Keratinocyte (primary cell): ENCODE measurements around the gene TAS2R38. TPM values are rescaled to one million over a fixed set of nuclear protein-coding genes. Genes with fewer than 3 reads are reported as not detected.

Experiments
- DNase-seq: peaks from one replicate; pipeline ENCODE4 v3.0.0-alpha.2; 2011; ENCODE audit warnings: low read depth, missing footprints, low spot score
- FAIRE-seq: peaks from 2 replicates; lab custom pipeline; 2011; peaks lifted over from hg19 to GRCh38; lab: Jason Lieb, UNC
- H2AFZ ChIP-seq: 2 replicates; pipeline ENCODE4 v1.6.0; 2012; ENCODE audit warnings: low read length, control low read depth, inconsistent platforms; ENCODE audit not compliant: control insufficient read depth
- H3K27ac ChIP-seq: 2 replicates; pipeline ENCODE4 v1.5.1; 2011; ENCODE audit warnings: low read length; ENCODE audit not compliant: control insufficient read depth, insufficient read depth
- H3K27me3 ChIP-seq: 3 replicates; pipeline ENCODE4 v1.6.0; 2011; ENCODE audit warnings: low read length; ENCODE audit not compliant: control insufficient read depth, insufficient read depth; ENCODE audit errors: extremely low read depth
- H3K36me3 ChIP-seq, 2 experiments: 2 replicates in 1 of 2; 3 replicates in 1 of 2; pipeline ENCODE4 v1.5.1; 2011; ENCODE audit warnings: low read length in 2 of 2, mild to moderate bottlenecking in 1 of 2; ENCODE audit not compliant: control insufficient read depth in 2 of 2, insufficient read depth in 2 of 2; ENCODE audit errors: extremely low read depth in 1 of 2
- H3K4me1 ChIP-seq: 3 replicates; pipeline ENCODE4 v1.5.1; 2011; ENCODE audit warnings: low read length; ENCODE audit not compliant: control insufficient read depth, insufficient read depth; ENCODE audit errors: extremely low read depth
- H3K4me2 ChIP-seq: 3 replicates; pipeline ENCODE4 v1.6.0; 2011; ENCODE audit warnings: low read depth, low read length; ENCODE audit not compliant: control insufficient read depth, insufficient read depth; ENCODE audit errors: extremely low read depth
- H3K4me3 ChIP-seq, 3 experiments: fragments of 200-600 bp in 1 of 3; sonication (generic) in 1 of 3; 2 replicates in 2 of 3; 3 replicates in 1 of 3; pipeline ENCODE4 v1.5.1; 2011 to 2016; ENCODE audit warnings: low read length in 3 of 3, mild to moderate bottlenecking in 3 of 3, control low read depth in 2 of 3, inconsistent platforms in 1 of 3, low read depth in 1 of 3, mixed read lengths in 1 of 3, mixed run types in 1 of 3, moderate library complexity in 1 of 3; ENCODE audit not compliant: control insufficient read depth in 2 of 3, insufficient read depth in 2 of 3; ENCODE audit errors: extremely low read depth in 1 of 3
- H3K79me2 ChIP-seq: 2 replicates; pipeline ENCODE4 v1.6.0; 2012; ENCODE audit warnings: low read length; ENCODE audit not compliant: control insufficient read depth, insufficient read depth
- H3K9ac ChIP-seq: 3 replicates; pipeline ENCODE4 v1.6.0; 2011; ENCODE audit warnings: low read length; ENCODE audit not compliant: control insufficient read depth, insufficient read depth; ENCODE audit errors: extremely low read depth
- H3K9me1 ChIP-seq: 3 replicates; pipeline ENCODE4 v1.6.0; 2011; ENCODE audit warnings: low read length; ENCODE audit not compliant: control insufficient read depth, insufficient read depth; ENCODE audit errors: extremely low read depth
- H3K9me3 ChIP-seq: 2 replicates; pipeline ENCODE4 v1.5.1; 2012; ENCODE audit warnings: low read depth, low read length; ENCODE audit not compliant: control insufficient read depth
- H4K20me1 ChIP-seq: 3 replicates; pipeline ENCODE4 v1.6.0; 2011; ENCODE audit warnings: low read length; ENCODE audit not compliant: control insufficient read depth, insufficient read depth; ENCODE audit errors: extremely low read depth
- CTCF ChIP-seq, 3 experiments: IDR thresholded peaks in 1 of 3; conservative IDR thresholded peaks in 1 of 3; optimal IDR thresholded peaks in 1 of 3; 2 replicates in 2 of 3; 3 replicates in 1 of 3; pipeline versions ENCODE3 to v1.5.1; 2011; ENCODE audit warnings: low read length in 3 of 3, mild to moderate bottlenecking in 3 of 3, moderate library complexity in 2 of 3, control low read depth in 1 of 3, inconsistent platforms in 1 of 3; ENCODE audit not compliant: insufficient read depth in 2 of 3; ENCODE audit errors: extremely low read depth in 1 of 3
- EZH2 ChIP-seq: IDR thresholded peaks from one replicate; pipeline ENCODE4 v1.6.1; 2012; ENCODE audit warnings: inconsistent platforms, mild to moderate bottlenecking, low read length, moderate library complexity
- dilution Hi-C: fragments of 300-500 bp; cut with MboI; formaldehyde crosslinking; loops from one replicate; pipeline ENCODE4 v1.7.0; 2020; ENCODE audit warnings: low sequenced_read_pairs; ENCODE audit not compliant: extremely low pct_ligation_motif_present
- polyA minus RNA-seq, 3 experiments: library from RNA; depleted of rRNA, polyadenylated mRNA; stranded (reverse); fragments of >200 nt; gene quantifications; 1 replicate in 1 of 3; 2 replicates in 1 of 3; 3 replicates in 1 of 3; pipeline ENCODE4 v1.2.3, GENCODE V29; 2011
- polyA plus RNA-seq, 5 experiments: library from polyadenylated mRNA; depleted of rRNA in 3 of 5; stranded (reverse) in 3 of 5; stranded (forward) in 1 of 5; unstranded in 1 of 5; fragments of >200 nt; gene quantifications; 1 replicate in 1 of 5; 2 replicates in 3 of 5; 3 replicates in 1 of 5; pipeline versions ENCODE4 v1.2.1 to v1.2.3, GENCODE V29; 2011 to 2012; ENCODE audit warnings: missing spikeins in 2 of 5, low read depth in 1 of 5, low replicate concordance in 1 of 5

Gene TAS2R38
- not detected in 3 replicates for polyA plus RNA-seq
- not detected for polyA plus RNA-seq (2011; ENCODE audit: low read depth)
- not detected in 2 replicates for polyA plus RNA-seq (2011; cell fraction: cytosol; rRNA removed)
- polyA plus RNA-seq (2011; cell fraction: nucleus; rRNA removed), result not detected in 2 replicates
- not detected in 2 replicates for polyA plus RNA-seq (2012; ENCODE audit: low replicate concordance)
- not detected in 3 replicates for polyA minus RNA-seq
- polyA minus RNA-seq (2011; cell fraction: cytosol; rRNA and poly(A)+ RNA removed), result not detected
- polyA minus RNA-seq (2011; cell fraction: nucleus; rRNA and poly(A)+ RNA removed), result not detected in 2 replicates

GRCh38 chr7:141973673-141974072 is at the start of gene TAS2R38:
Gene TAS2R38 (minus strand): TSS chr7:141973773. CDS start chr7:141973689, 84 bp downstream.
- H3K4me1 ChIP-seq, result peaks cover 12% of the 10 kb centered on the region
- TF ChIP-seq CTCF (optimal IDR thresholded peaks at IDR 0.05 in 1 of 3, IDR thresholded peaks at IDR 0.05 in 1 of 3, conservative IDR thresholded peaks at IDR 0.05 in 1 of 3; ENCODE audit: extremely low read depth in 1 of 3, insufficient read depth in 2 of 3, low read length in 3 of 3) (no peak), EZH2 (no peak)
- no peak within 1 kb of the TSS for H3K9ac ChIP-seq
- H3K4me2 ChIP-seq, result no peak within 1 kb of the TSS
- no peaks in the 10 kb centered on the region for H3K36me3 ChIP-seq
- no peak within 1 kb of the TSS for H2AFZ ChIP-seq
- no peak within 1 kb of the TSS for H3K4me3 ChIP-seq
- FAIRE-seq (no peak), DNase-seq (no peak)
- H3K9me3 ChIP-seq, result no peaks in the 10 kb centered on the region
- no peak within 1 kb of the TSS for H3K27ac ChIP-seq
- H3K27me3 ChIP-seq, result no peaks in the 10 kb centered on the region
- no peaks in the 10 kb centered on the region for H3K9me1 ChIP-seq
- dilution Hi-C loops, result no loop called here
- no peaks in the 10 kb centered on the region for H3K79me2 ChIP-seq
- no peaks in the 10 kb centered on the region for H4K20me1 ChIP-seq

- no peak overlapping the region for H3K4me2 ChIP-seq
- H3K36me3 ChIP-seq, result no peaks in the 10 kb centered on the region
- DNase-seq (no peak), FAIRE-seq (no peak)
- H3K9me1 ChIP-seq, result no peaks in the 10 kb centered on the region
- no peaks in the 10 kb centered on the region for H3K27me3 ChIP-seq
- no peak overlapping the region for H2AFZ ChIP-seq
- H4K20me1 ChIP-seq, result no peaks in the 10 kb centered on the region
- no peak overlapping the region for H3K27ac ChIP-seq
- no peaks in the 10 kb centered on the region for H3K9me3 ChIP-seq
- dilution Hi-C loops, result no loop called here
- peaks cover 15% of the 10 kb centered on the region for H3K4me1 ChIP-seq
- no peak overlapping the region for H3K4me3 ChIP-seq
- TF ChIP-seq CTCF (optimal IDR thresholded peaks at IDR 0.05 in 1 of 3, IDR thresholded peaks at IDR 0.05 in 1 of 3, conservative IDR thresholded peaks at IDR 0.05 in 1 of 3; ENCODE audit: extremely low read depth in 1 of 3, insufficient read depth in 2 of 3, low read length in 3 of 3), result no peak
- H3K9ac ChIP-seq, result no peak overlapping the region
- no peaks in the 10 kb centered on the region for H3K79me2 ChIP-seq
These were observed 44.6 kb upstream of the TAS2R38 start for GRCh38 chr7:142018154-142018553.
